IMR-90 (cell line): ENCODE measurements around the gene SSR4. TPM values are rescaled to one million over a fixed set of nuclear protein-coding genes. Genes with fewer than 3 reads are reported as not detected.

Experiments used
- ATAC-seq: fragments of 200-7000 bp; cut with Tn5 transposase; 2 replicates; pipeline ENCODE4 v1.9.1; 2020; ENCODE audit warnings: low read depth, mild to moderate bottlenecking, moderate library complexity
- BruUV-seq: library from RNA; stranded (reverse); fragments of 400-500 nt; replicated peaks from 2 replicates; lab custom pipeline; 2021; lab: Mats Ljungman, UMichigan
- CTCF ChIA-PET: fragments of 300-600 bp; formaldehyde crosslinking; extraction: SDS; loops from one replicate; lab custom pipeline; 2021; ENCODE audit warnings: antibody characterized with exemption; lab: Yijun Ruan, JAX
- POLR2A ChIA-PET: fragments of 300-600 bp; sonication (Branson Sonifier 250); formaldehyde crosslinking; loops from one replicate; lab custom pipeline; 2022; ENCODE audit warnings: antibody characterized with exemption; ENCODE audit not compliant: unreplicated experiment; lab: Charles Lee
- DNase-seq: peaks from one replicate; pipeline ENCODE4 v3.0.0; 2013
- H2AFZ ChIP-seq: replicated peaks from 2 replicates; pipeline ENCODE3; 2013; ENCODE audit warnings: low read length, mild to moderate bottlenecking; ENCODE audit not compliant: poor library complexity
- H2AK5ac ChIP-seq: 2 replicates; pipeline ENCODE4 v1.6.1; 2013; ENCODE audit warnings: low read depth, low read length, inconsistent platforms
- H2AK9ac ChIP-seq: replicated peaks from 2 replicates; pipeline ENCODE3; 2013; ENCODE audit warnings: mild to moderate bottlenecking, low read depth, low read length, moderate library complexity; ENCODE audit not compliant: poor library complexity
- H2BK120ac ChIP-seq: 2 replicates; pipeline ENCODE4 v1.6.1; 2013; ENCODE audit warnings: low read depth, low read length, inconsistent platforms
- H2BK15ac ChIP-seq: 3 replicates; pipeline ENCODE4 v1.6.1; 2013; ENCODE audit warnings: low read depth, low read length, inconsistent platforms
- H2BK20ac ChIP-seq: 2 replicates; pipeline ENCODE4 v1.6.1; 2013; ENCODE audit warnings: low read depth, mild to moderate bottlenecking, inconsistent platforms, low read length, moderate library complexity
- H2BK5ac ChIP-seq: 2 replicates; pipeline ENCODE4 v1.6.1; 2013; ENCODE audit warnings: mild to moderate bottlenecking, low read depth, low read length, inconsistent platforms; ENCODE audit not compliant: poor library complexity, severe bottlenecking
- H3K14ac ChIP-seq: replicated peaks from 2 replicates; pipeline ENCODE4 v1.6.1; 2013; ENCODE audit warnings: low read depth, low read length, inconsistent platforms
- H3K18ac ChIP-seq: 2 replicates; pipeline ENCODE4 v1.6.1; 2013; ENCODE audit warnings: low read depth, low read length, control low read depth
- H3K23ac ChIP-seq: 2 replicates; pipeline ENCODE4 v1.6.1; 2013; ENCODE audit warnings: low read depth, low read length, inconsistent platforms
- H3K27ac ChIP-seq: 2 replicates; pipeline ENCODE4 v1.5.1; 2013; ENCODE audit warnings: mild to moderate bottlenecking, control low read depth, low read length; ENCODE audit not compliant: insufficient read depth
- H3K27me3 ChIP-seq: 2 replicates; pipeline ENCODE4 v1.6.1; 2013; ENCODE audit warnings: low read length; ENCODE audit not compliant: control insufficient read depth, insufficient read depth
- H3K36me3 ChIP-seq: 2 replicates; pipeline ENCODE4 v1.6.1; 2013; ENCODE audit warnings: low read length, mixed read lengths; ENCODE audit not compliant: control insufficient read depth, insufficient read depth
- H3K4ac ChIP-seq: 2 replicates; pipeline ENCODE4 v1.6.1; 2013; ENCODE audit warnings: low read depth, low read length, inconsistent platforms
- H3K4me1 ChIP-seq: 2 replicates; pipeline ENCODE4 v1.6.1; 2013; ENCODE audit warnings: low read length, mixed read lengths; ENCODE audit not compliant: control insufficient read depth, insufficient read depth
- H3K4me2 ChIP-seq: 2 replicates; pipeline ENCODE4 v1.6.1; 2013; ENCODE audit warnings: low read depth, mild to moderate bottlenecking, control low read depth, low read length, moderate library complexity
- H3K4me3 ChIP-seq: 2 replicates; pipeline ENCODE4 v1.5.1; 2013; ENCODE audit warnings: low read depth, mild to moderate bottlenecking, control low read depth, low read length, moderate library complexity; ENCODE audit not compliant: insufficient read depth
- H3K56ac ChIP-seq: 2 replicates; pipeline ENCODE4 v1.6.1; 2013; ENCODE audit warnings: low read length, inconsistent platforms; ENCODE audit not compliant: insufficient read depth; ENCODE audit errors: extremely low read depth
- H3K79me1 ChIP-seq, 2 experiments: 2 replicates each; pipeline ENCODE4 v1.6.1; 2013; ENCODE audit warnings: low read length in 2 of 2, inconsistent platforms in 1 of 2, low read depth in 1 of 2
- H3K9ac ChIP-seq: 2 replicates; pipeline ENCODE4 v1.6.1; 2013; ENCODE audit warnings: low read depth, low read length, control low read depth
- H3K9me1 ChIP-seq: 2 replicates; pipeline ENCODE4 v1.6.1; 2013; ENCODE audit warnings: low read length, inconsistent platforms; ENCODE audit not compliant: insufficient read depth
- H3K9me3 ChIP-seq: 2 replicates; pipeline ENCODE4 v1.6.1; 2013; ENCODE audit warnings: low read length; ENCODE audit not compliant: control insufficient read depth, insufficient read depth
- H4K20me1 ChIP-seq: 2 replicates; pipeline ENCODE4 v1.6.1; 2013; ENCODE audit warnings: low read length, inconsistent platforms; ENCODE audit not compliant: insufficient read depth
- H4K5ac ChIP-seq: 2 replicates; pipeline ENCODE4 v1.6.1; 2013; ENCODE audit warnings: mild to moderate bottlenecking, low read depth, low read length, control low read depth
- H4K8ac ChIP-seq, 2 experiments: 2 replicates each; pipeline ENCODE4 v1.6.1; 2013; ENCODE audit warnings: low read depth in 2 of 2, low read length in 2 of 2, control low read depth in 1 of 2, inconsistent platforms in 1 of 2
- H4K91ac ChIP-seq: 2 replicates; pipeline ENCODE4 v1.6.1; 2013; ENCODE audit warnings: low read depth, low read length, inconsistent platforms; ENCODE audit not compliant: insufficient read depth
- CEBPB ChIP-seq: IDR thresholded peaks from 2 replicates; pipeline ENCODE4 v1.6.1; 2012; ENCODE audit warnings: low read depth, low read length, improper control_type of control experiment
- CHD1 ChIP-seq: IDR thresholded peaks from 2 replicates; pipeline ENCODE4 v1.6.1; 2012; ENCODE audit warnings: low read depth, low read length, improper control_type of control experiment
- ELK1 ChIP-seq: fragments of 150-350 bp; IDR thresholded peaks from 2 replicates; pipeline ENCODE4 v1.6.1; 2016; ENCODE audit warnings: low read depth, mild to moderate bottlenecking, low read length, moderate library complexity, borderline replicate concordance
- FOS ChIP-seq: fragments of 150-350 bp; IDR thresholded peaks from 2 replicates; pipeline ENCODE4 v1.6.1; 2016; ENCODE audit warnings: low read depth, low read length
- MAFK ChIP-seq: IDR thresholded peaks from 2 replicates; pipeline ENCODE4 v1.6.1; 2012; ENCODE audit warnings: low read depth, low read length, improper control_type of control experiment
- MXI1 ChIP-seq: IDR thresholded peaks from 2 replicates; pipeline ENCODE4 v1.6.1; 2012; ENCODE audit warnings: low read depth, mild to moderate bottlenecking, low read length, moderate library complexity, borderline replicate concordance
- NFE2L2 ChIP-seq: fragments of 150-350 bp; IDR thresholded peaks from 2 replicates; pipeline ENCODE4 v1.6.1; 2016; ENCODE audit warnings: low read depth, mild to moderate bottlenecking, low read length
- POLR2A ChIP-seq: IDR thresholded peaks from 2 replicates; pipeline ENCODE4 v1.6.1; 2012; ENCODE audit warnings: mild to moderate bottlenecking, low read depth, low read length
- RAD21 ChIP-seq: IDR thresholded peaks from 2 replicates; pipeline ENCODE4 v1.6.1; 2012; ENCODE audit warnings: low read length, improper control_type of control experiment
- RCOR1 ChIP-seq: IDR thresholded peaks from 2 replicates; pipeline ENCODE4 v1.6.1; 2012; ENCODE audit warnings: mild to moderate bottlenecking, low read length, improper control_type of control experiment; ENCODE audit not compliant: insufficient replicate concordance
- RFX5 ChIP-seq: IDR thresholded peaks from 2 replicates; pipeline ENCODE4 v1.8.0; 2012; ENCODE audit warnings: low read depth, mild to moderate bottlenecking, low read length, moderate library complexity
- SMC3 ChIP-seq: fragments of 150-350 bp; IDR thresholded peaks from 2 replicates; pipeline ENCODE4 v1.6.1; 2016; ENCODE audit warnings: low read depth, mild to moderate bottlenecking, antibody characterized with exemption, low read length, moderate library complexity
- WGBS, 2 experiments: methylation state at CpG; one replicate each; pipeline versions ENCODE4 v1.1.5 to v1.1.7; 2013; ENCODE audit warnings: missing lambda C conversion rate in 2 of 2; ENCODE audit not compliant: insufficient read length in 1 of 2; ENCODE audit errors: extremely low coverage in 2 of 2; 5-methylcytosine and 5-hydroxymethylcytosine counted together
- dilution Hi-C: fragments of 300-500 bp; cut with HindIII; formaldehyde crosslinking; loops from one replicate; pipeline ENCODE4 v1.14.3; 2018; ENCODE audit warnings: low sequenced_read_pairs; ENCODE audit not compliant: unreplicated experiment
- in situ Hi-C: fragments of 300-500 bp; cut with MboI; formaldehyde crosslinking; loops from 3 replicates; pipeline ENCODE4 v1.14.3; 2019; ENCODE audit warnings: low sequenced_read_pairs, inconsistent platforms, mixed read lengths
- intact Hi-C: fragments of 100-400 bp; cut with micrococcal nuclease; formaldehyde crosslinking; loops from 2 replicates; pipeline ENCODE4 v1.10.0; 2022
- polyA plus RNA-seq, 3 experiments: library from polyadenylated mRNA; depleted of rRNA; stranded (reverse); fragments of >200 nt; gene quantifications; 2 replicates each; pipeline ENCODE4 v1.2.3, GENCODE V29; 2012; ENCODE audit warnings: low replicate concordance in 1 of 3
- total RNA-seq: library from RNA; depleted of rRNA; stranded (reverse); fragments of >200 nt; gene quantifications from 2 replicates; pipeline ENCODE4 v1.2.3, GENCODE V29; 2012

The SSR4 gene
- total and polyA plus RNA-seq, 2 of the 4 experiments (the other 2 are of a cell fraction), result 141 to 480 TPM

- TF ChIP-seq RCOR1, result no peak
Observed at GRCh38 chrX:153773741-153774575, 20.5 kb upstream of the SSR4 start (continued).

GRCh38 chrX:153774576-153775292, 19.7 kb upstream of the SSR4 start:
- Histone ChIP-seq H2BK15ac (no peak overlapping the region), H3K14ac (no peak overlapping the region), H3K9me1 (no peaks in the 10 kb centered on the region), H3K4me1 (no peaks in the 10 kb centered on the region), H3K27me3 (no peaks in the 10 kb centered on the region), H4K91ac (no peak overlapping the region), H3K18ac (no peak overlapping the region), H2AK5ac (no peak overlapping the region), H3K4ac (no peak overlapping the region), H3K9me3 (no peaks in the 10 kb centered on the region; the same call in 1 of the 2 replicates), H3K56ac (no peak overlapping the region), H2BK5ac (no peak overlapping the region), H3K36me3 (peaks cover 4% of the 10 kb centered on the region; the same call in 1 of the 2 replicates), H3K9ac (no peak overlapping the region), H2AFZ (no peak overlapping the region), H3K27ac (no peak overlapping the region), H4K8ac (no peak overlapping the region), H2BK120ac (no peak overlapping the region), H3K4me3 (no peak overlapping the region), H4K20me1 (no peaks in the 10 kb centered on the region), H3K79me1 (no peaks in the 10 kb centered on the region), H4K5ac (no peak overlapping the region), H3K23ac (no peak overlapping the region), H2AK9ac (no peak overlapping the region), H3K4me2 (no peak overlapping the region), H2BK20ac (no peak overlapping the region)
- dilution Hi-C loops, result no loop called here
- TF ChIP-seq ELK1 (no peak), CHD1 (no peak), FOS (no peak), POLR2A (no peak), MAFK (no peak), NFE2L2 (no peak), RAD21 (no peak), RFX5 (no peak), CEBPB (no peak), SMC3 (no peak), MXI1 (no peak)
- intact Hi-C loops, result no loop called here
- WGBS, 2 experiments, result 90% methylated on average over 20 of the region's 37 CpGs; no CpG with 5 or more reads in 1 of the 2 experiments
- no peak for DNase-seq
- ChIA-PET POLR2A (no interaction called here), CTCF (no interaction called here)
- no peak for ATAC-seq
- BruUV-seq, result no TSS peak
- in situ Hi-C loops, result no loop called here
